NCI-H2029 treated with DMSO at 0.1 percent for 48 hours (cell line): ENCODE measurements around the gene KRT5.

ENCODE experiments used
- DNase-seq: peaks from one replicate; lab custom pipeline; 2025; lab: John Stamatoyannopoulos, UW

KRT5 gene

DNA sequence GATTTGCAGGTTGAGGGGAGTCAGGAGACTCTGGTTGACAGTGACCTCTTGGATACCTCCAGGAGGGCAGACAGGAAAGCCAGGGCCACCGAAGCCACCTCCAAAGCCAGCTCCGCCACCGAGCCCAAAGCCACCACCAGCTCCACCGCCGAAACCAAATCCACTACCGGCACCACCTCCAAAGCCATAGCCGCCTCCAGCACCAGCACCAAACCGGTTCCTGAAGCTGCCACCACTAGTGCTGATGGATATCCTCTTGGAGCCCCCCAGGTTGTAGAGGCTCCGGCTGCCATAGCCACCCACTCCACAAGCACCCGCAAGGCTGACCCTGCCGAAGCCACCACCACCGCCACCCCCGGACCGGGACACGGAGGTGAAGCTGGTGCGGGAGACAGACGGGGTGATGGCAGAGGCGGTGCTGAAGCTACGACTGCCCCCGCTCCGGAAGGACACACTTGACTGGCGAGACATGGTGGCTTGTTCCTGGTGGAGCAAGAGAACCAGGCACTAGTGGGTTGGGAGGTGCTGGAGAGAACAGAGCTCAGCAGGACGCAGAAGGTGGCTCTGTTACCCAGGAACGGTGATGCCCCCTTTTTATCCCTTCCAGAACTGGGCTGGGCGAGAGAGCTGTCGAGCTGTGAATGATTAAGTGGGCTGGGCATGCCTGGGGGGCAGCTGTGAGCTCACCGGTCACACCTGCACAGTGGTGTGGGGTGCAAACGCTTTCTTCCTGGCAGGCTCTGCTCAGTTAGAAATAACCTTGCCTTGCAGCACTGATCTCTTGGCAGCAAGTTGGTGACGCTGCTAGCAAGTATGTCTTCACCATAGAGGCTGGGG, at the start of gene KRT5:
Gene KRT5, minus strand, starts transcription at position 569 of the 837 bp plus-strand sequence. Its CDS starts 98 bp downstream, at position 471.
- no peak for DNase-seq

DNA sequence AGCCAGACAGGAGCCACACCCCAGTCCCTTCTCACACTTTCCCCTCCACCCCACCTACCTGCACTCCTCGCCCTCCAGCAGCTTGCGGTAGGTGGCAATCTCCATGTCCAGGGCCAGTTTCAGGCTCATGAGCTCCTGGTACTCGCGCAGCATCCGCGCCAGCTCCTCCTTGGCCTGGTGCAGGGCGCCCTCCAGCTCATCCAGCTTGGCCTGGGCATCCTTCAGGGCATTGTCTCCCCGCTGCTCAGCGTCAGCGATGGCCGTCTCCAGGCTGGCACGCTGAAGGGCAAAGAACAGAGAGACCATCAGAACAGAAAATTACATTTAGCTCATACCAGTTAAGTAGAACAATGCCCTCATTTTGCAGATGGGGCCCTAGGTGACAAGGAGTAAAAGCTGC, 47.9 kb upstream of the KRT5 start:
- DNase-seq: no peak

DNA sequence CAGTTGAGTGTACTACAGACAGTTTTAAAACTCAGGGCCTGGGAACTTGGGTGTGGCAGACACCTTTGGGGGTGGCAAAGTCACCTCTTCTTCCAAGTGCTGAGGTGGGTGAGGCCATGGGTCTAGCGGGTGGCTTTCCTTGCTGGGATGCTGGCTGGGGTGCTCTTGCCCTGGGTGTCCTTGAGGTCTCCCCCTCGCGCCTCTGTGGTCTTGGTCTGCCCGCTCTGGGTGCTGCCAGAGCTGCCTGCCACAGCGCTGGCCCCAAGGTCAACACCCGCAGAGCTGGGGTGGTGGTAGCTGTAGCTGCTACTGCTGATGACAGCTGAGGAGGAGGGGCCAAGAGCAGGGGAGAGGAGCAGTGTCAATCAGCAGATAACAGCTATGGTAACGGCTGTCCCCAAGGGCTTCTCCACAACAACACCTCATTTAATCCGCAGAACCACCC, 46.7 kb upstream of the KRT5 start:
- no peak for DNase-seq

DNA sequence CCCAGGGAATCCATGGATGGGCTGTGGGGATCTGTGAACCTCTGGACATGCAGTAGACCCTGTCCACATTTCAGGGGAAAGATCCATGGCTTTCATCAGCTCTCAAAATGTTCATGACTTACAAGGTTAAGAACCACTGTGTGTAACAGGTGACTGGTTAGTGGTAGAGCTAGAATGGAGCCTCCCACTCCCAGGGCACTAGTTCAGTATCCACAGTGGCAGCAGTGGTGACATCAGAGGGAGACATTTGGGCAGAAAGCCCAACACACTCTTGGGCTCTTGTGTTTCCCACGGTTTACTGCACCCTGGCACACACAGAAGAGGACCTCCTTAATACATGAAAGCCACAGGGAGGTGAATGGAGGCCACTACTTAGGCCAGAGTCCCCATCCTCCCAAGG, 44.4 kb upstream of the KRT5 start:
- DNase-seq: peak; percentile 52

DNA sequence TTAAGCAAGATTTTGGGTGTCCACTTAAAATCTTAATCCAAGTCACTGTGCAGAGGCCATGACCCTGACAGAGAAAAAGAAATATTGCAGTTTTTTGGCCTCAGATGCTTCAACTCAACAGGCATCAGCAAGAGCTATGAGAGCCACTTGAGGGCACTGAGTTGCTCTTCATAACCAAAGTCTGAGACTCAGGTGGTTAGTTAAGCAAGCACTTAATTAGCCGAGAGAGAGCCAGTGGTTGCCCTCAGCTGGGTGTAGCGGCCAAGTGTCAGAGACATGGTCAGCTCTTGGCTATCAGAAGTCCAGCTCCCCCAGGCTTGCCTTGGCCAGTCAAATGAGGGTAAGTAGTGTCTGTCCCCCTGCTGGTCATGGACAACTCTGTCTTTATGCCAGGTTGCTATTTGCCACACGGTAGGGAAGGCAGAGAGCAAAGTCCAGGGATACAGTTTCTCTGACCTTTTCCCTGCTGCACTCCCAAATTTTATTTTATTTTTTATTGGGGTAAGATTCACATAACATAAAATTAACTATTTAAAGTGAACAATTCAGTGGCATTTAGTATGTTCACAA, 41.8 kb upstream of the KRT5 start:
- peak; percentile 22 for DNase-seq

DNA sequence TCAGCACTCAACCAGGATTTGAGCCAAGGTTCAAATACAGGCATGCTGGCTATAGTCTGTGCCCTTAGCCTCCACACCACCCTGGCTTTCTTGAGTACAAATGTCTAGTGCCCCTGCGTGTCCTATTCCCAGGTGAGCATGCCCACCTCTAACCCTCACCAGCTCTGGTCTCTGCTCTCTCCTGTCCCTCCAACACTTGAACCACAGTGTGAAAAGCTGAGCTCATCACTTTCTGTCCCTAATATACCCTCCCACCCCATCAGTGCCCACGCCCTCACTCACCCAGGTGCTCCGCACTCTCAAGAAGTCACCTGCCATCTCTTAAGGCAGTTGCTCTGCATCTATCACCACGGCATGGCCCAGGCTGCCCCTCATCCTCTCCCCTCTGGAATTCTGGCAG, 39.8 kb upstream of the KRT5 start:
- DNase-seq: no peak

DNA sequence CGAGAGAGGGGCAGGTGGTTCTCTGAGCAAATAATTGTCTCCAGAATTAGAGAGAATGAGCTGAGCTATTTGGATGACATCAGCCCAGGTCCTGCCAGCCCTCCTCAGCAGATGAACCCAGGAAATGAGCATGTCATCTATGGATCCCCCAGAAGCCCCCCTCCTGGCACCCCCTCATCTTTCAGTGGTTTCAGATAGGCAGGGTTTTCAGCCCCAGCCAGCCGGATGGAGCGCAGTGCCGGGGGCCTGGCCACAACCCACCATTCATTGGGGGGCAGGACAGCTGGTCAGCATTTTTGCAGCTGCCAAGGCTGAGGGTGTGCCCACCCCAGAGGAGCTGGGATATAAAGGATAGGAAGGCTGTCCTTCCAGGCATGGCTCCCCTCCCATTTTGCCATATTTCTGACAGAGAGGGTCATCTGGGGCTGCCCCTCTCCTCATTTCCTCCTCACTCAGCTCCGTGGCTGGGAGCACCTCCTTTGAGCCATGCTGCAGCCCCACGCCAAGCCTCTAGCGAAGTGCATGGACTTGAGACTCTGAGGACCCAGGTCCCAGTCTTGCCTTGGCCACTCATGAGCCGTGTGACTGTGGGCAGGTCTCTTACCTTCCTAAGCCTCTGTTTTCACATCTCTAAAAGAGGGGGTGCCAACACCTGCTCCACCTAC, 38.7 kb upstream of the KRT5 start:
- DNase-seq: no peak

DNA sequence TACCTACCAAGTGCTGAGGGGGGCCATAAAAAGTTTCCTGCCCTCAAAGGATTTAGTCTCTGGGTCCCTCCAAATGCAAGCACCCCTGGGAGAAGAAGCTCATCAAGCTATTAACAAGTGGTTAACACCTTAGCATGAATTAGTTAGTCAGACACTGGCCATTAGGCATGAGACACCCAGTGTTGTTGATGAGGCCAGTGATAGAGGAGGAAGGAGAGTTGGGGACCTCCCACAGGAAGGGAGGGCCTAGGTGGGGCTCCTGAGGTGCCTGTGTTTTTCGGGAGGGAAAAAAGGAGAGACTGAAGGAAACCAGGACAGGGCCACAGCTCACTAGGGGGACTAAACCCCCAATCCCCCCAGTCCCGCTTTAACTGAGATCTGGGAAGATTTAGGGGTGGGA, 37.3 kb upstream of the KRT5 start:
- DNase-seq: no peak

DNA sequence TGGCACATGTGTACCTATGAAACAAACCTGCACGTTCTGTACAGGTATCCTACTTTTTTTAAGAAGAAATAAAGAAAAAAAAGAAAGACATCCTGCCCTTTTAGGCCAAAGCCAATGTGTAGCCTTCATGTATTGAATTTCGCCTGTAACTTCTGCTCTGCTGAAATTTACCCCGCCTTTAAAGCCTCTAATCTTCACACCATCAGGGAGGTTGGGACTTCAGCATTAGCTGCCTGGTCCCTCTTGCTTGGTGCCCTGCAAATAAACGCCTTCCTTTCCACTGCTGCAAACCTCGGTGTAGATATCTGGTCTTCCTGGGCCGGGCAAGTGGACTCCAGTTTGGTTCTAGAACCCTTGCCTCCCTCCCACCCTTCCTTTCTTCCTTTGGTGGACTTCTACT, 35.4 kb upstream of the KRT5 start:
- no peak for DNase-seq

DNA sequence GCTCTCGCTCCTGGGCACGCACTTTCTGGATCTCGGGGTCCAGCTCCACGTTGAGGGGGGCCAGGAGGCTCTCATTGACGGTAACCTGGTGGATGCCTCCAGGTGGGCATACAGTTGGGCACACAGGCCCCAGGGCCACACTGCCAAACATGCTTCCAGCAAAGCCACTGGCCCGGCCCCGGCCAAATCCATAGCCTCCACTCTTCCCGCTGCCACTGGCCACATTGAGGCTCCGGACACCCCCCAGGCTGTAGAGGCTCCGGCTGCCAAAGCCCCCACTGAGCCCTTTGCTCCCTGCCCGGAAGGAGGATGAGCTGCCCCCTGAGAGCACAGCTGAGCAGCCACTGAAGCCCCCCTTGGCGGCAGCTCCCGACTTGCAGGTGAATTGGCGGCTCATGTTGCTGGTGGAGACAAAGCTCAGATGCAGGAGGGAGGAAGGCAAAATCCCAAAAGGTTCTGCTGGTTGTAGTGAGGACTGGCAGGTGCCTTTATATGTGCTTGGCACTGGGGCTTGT, 32.5 kb upstream of the KRT5 start, which contains the start of gene KRT71:
Gene KRT71, minus strand, starts transcription at position 465 of the 515 bp plus-strand sequence. Its CDS starts 68 bp downstream, at position 397.
- no peak for DNase-seq

DNA sequence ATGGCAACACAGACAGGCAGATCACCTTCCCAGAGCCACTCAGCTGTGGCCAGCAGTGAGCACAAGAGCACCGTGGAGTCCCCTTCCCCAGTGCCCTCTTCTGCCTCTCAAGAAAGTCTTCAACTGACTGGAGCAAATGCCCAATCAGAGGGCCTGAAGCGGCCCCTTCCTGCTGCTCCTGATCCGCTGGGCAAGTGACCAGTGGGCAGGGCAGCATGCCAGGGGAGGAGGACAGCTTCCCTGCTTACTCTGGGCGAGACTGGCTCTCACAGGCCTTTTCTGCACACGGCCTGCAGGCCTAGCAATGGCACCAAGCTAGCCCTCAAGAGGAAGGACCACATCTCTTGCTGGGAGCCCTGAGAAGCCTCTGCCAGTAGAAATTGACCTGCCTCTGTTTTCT, 31.9 kb upstream of the KRT5 start:
- no peak for DNase-seq

DNA sequence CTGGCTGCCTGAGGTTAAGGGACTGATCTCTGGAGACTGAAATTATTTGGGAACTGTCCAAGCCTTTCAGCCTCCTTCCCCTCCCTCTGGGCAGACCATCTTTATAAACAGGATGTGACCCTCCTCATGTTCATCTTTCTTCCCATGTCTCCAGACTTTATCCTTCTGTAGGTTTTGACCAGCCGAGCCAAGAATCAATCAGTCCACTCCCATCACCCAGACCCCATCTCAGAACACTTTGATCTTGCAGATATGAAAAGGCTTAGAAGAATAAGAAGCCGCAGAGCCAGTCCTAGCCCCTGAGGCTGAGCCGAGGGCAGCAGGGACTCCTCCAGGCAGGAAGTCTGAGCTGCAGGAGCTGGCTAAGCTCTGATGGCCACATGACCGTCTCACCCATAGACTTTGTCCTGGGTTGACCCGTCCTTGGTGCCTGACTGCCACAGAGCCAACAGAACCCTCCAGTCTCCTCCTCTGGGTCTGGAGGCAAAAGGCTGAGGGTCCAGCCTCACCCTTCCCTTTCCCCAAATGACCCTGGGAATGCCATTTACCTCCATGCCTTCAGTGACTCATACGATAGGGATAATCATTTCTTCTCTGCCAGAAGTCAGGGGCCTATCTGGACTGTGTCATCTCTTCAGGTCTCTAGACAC, 31.1 kb upstream of the KRT5 start:
- no peak for DNase-seq

DNA sequence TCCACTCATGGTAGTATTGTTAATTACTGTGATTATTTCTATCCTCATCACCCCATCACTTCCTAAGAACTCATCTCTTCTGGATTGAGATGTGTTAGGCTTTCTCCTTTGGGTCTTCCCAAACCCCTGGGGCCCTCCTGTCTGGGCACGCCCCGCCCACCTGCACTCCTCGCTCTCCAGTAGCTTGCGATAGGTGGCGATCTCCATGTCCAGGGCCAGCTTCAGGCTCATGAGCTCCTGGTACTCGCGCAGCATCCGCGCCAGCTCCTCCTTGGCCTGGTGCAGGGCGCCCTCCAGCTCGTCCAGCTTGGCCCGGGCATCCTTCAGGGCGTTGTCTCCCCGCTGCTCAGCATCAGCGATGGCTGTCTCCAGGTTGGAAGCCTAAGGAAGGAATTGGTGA, 25.9 kb upstream of the KRT5 start:
- DNase-seq: no peak

DNA sequence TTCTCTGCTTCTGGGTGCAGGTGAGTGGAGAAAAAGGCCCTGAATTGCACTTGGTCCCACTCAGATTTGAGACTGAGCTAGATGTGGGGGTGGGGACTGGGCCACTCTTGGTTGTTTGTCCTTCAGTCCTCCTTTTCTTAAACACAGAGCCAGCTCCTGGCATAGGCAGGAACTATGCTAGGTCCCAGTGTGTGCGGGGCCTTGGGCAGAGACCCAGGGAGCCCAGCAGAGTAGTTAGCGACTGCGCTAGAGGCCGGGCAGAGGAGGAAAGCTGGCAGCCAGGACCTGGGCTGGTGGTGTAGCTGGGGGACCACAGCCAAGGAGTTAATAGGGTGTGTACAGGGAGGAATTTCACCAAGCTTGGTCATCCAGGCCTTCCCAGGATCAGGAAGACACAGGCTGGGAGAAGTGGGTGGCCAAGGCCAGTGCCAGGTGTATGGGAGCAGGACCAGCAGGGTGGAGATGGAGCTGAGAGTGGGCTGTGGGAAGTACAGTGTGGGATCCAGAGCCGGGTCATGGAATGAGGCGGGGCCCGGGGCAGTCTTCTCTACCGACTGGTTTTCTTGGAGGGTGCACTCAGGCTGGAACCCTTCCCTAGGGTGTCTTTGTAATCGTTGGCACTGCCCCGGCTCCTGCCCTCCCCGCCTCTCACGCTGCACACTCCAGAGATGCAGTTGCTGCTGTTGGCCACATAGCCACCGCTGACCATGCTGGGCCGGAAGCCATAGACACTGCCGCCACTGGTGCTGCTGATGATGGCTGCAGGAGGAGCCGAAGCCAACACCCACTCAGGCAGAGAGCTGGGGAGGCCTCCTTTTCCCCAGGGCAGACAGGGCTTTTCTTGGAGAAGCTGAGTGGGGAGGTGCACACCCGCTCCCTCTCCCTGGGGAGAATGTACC, 24.0 kb upstream of the KRT5 start:
- DNase-seq: no peak

DNA sequence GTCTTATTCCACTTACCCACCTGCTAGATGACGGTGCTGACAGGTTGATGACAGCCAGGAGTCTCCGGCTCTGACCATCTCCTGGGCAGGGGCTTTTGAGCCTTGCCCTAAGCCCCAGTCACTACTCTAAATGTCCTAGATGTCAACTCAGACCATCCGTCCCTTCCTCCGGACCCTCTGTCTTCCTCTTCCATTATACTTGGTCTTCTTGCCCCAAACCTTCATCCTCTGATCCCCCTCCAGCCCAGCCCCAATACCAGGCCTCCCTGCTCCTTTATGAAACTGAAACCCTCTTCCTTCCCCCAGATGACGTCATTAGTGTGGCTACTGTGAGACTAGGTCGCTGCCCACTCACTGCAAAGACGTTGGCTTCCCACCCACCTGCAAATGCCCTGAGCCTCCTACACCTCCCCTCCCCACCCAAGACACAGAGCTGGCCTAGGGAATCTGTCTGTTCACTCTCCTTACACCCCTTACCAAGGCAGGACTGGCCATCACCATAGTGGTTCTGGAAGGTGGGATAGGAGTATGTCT, 22.7 kb upstream of the KRT5 start:
- no peak for DNase-seq

DNA sequence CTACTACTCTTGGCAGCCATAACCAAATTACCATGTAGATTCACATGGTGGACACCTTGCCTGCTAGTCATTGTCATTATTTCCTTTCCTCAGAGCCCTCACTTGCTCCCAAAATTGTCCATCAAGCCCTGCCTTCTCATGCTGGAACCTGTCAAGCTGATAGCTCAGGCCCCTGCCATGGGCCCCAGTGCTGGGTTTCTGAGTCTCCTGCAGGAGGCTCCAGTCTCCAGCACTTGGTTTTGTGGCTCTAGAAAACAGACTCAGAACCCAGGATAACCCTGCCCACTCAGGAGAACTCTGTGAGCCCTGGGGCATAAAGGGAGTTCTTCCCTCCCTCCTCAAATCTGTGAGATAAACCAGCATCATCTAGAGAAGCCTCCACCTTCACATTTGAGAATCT, 22.0 kb upstream of the KRT5 start:
- no peak for DNase-seq

DNA sequence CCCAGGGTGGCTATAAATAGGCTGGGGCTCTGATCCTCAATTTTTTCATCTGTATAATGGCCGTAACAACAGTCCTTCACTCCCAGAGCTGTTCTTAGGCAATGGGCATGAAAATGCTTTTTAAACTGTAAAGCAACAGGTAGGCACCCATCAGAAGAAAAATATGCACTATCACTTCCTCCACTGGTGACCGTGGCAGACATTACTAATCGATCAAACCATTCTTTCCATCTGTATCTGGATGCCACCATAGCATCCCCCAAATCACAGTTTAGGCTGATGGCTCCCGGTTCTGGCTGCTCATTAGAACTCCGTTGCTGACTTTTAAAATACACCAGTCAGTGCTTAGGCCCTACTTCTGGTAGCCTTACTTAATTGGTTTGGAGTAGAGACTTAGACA, 21.5 kb upstream of the KRT5 start:
- DNase-seq: no peak

DNA sequence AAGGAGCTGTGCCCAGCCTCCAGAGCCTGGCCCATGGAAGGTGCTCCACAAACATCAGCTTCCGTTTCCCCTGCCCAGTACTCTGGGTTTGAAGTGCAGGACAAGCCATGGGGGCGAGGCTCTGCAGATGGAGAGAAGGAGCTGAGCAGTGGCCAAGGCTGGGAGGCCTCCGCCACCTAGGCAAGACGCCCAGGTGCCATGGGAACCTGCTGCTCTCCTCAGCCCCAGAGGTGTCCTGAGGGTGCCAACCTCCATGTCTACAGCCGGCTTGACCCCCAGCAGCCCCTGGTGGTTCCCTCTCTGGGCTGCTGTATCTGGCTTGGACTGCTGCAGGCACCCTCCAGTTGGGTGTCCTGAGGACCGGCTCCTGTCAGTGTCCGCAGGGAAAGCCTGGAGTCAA, 20.3 kb upstream of the KRT5 start:
- no peak for DNase-seq

DNA sequence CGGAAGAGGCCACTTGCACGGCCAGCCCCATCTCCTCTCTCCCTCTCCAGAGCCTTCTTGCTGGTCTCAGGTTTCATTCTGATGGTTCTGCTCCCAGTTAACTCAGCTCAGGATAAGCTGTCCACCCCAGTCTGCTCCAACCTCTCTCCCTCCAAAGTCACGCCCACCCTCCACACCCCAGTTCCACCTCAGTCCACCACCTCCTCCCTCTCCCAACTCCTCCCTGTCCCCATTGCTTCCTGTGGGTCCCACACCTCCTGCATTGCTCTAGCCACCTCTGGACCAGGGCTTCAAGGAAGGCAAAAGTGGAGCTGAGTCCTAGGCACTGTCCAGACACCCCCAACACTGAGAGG, 19.6 kb upstream of the KRT5 start:
- no peak for DNase-seq

DNA sequence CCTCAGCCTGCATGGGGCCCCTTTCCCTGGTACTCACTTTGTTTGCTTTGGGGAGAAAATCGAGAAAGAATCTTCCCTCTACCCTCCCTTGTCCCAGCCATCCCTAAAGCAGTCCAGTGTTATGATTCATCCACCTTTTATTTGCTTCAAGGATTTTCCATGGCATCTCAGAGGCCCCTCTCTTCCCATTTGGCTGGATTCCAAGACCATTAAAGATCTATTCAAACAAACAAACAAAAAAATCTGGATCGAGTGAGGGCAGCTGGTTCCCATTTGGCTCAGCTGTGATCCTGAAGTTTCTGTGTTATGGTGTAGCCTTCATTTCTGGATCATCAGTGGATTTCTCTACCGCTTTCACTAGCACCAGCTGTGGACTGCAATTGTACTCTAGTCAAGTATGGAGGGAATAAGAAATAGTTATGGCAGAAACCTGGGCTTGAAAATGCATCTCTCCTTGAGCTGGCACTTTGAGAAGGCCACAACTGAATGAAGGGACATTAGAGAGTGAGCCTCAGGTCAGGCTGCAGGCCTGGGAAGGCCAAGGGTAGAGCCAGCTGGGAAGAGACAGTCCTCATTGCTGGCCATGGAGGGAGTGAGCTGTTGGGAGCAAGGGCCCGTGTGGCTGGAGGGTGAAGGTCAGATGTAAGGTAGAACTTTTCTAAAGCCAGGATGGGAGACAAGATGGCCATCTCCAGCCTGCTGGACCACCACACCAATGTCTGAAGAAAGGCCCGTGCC, 19.1 kb upstream of the KRT5 start:
- DNase-seq: peak; percentile 96
